Transverse colon (tissue), 4 donors: ENCODE data around the gene ARRB1. TPM values are rescaled to one million over a fixed set of nuclear protein-coding genes. Genes with fewer than 3 reads are reported as not detected.

Experiments used
- DNase-seq: peaks from one replicate; pipeline ENCODE4 v3.0.0-alpha.2; 2019
- H3K27ac ChIP-seq, 4 donors: fragments of 200-600 bp; sonication (generic); 2 replicates each; pipeline ENCODE4 v1.5.1; 2016 to 2018; ENCODE audit warnings: inconsistent platforms in 4 of 4
- H3K27me3 ChIP-seq: fragments of 200-600 bp; sonication (generic); 2 replicates; pipeline ENCODE4 v1.5.1; 2017; ENCODE audit warnings: inconsistent platforms
- H3K36me3 ChIP-seq, 4 donors: fragments of 200-600 bp; sonication (generic); 2 replicates each; pipeline ENCODE4 v1.5.1; 2017 to 2019; ENCODE audit warnings: inconsistent platforms in 4 of 4
- H3K4me1 ChIP-seq, 4 donors: fragments of 200-600 bp; sonication (generic); 2 replicates each; pipeline ENCODE4 v1.5.1; 2017 to 2020; ENCODE audit warnings: inconsistent platforms in 4 of 4
- H3K4me3 ChIP-seq, 4 donors: fragments of 200-600 bp; sonication (generic); 1 replicate in 1 of 4; 2 replicates in 3 of 4; pipeline versions ENCODE4 v1.5.1 to v1.6.1; 2017 to 2019; ENCODE audit warnings: inconsistent platforms in 4 of 4
- H3K9me3 ChIP-seq, 2 donors: fragments of 200-600 bp; sonication (generic); 2 replicates each; pipeline ENCODE4 v1.5.1; 2017 to 2019; ENCODE audit warnings: inconsistent platforms in 2 of 2
- CTCF ChIP-seq, 5 experiments: fragments of 200-600 bp in 3 of 5; fragments of 450-650 bp in 2 of 5; sonication (generic) in 3 of 5; IDR thresholded peaks; 1 replicate in 2 of 5; 2 replicates in 3 of 5; pipeline ENCODE4 v1.5.1; 2016 to 2017; ENCODE audit warnings: antibody characterized with exemption in 5 of 5, inconsistent platforms in 3 of 5, mild to moderate bottlenecking in 2 of 5, moderate library complexity in 1 of 5
- EP300 ChIP-seq: sonication (generic); formaldehyde crosslinking; IDR thresholded peaks from one replicate; pipeline ENCODE4 v1.6.1; 2017; ENCODE audit warnings: antibody characterized with exemption, low read depth
- POLR2A ChIP-seq: fragments of 450-650 bp; IDR thresholded peaks from one replicate; pipeline ENCODE4 v1.6.1; 2016; ENCODE audit warnings: antibody characterized with exemption, mild to moderate bottlenecking, moderate library complexity
- POLR2AphosphoS5 ChIP-seq, 3 donors: sonication (generic); formaldehyde crosslinking; IDR thresholded peaks; one replicate each; pipeline ENCODE4 v1.6.1; 2016; ENCODE audit warnings: antibody characterized with exemption in 3 of 3
- WGBS, 2 donors: methylation state at CpG; one replicate each; pipeline ENCODE4 v1.1.5; 2018; ENCODE audit warnings: low coverage in 1 of 2; 5-methylcytosine and 5-hydroxymethylcytosine counted together
- in situ Hi-C, 4 donors: fragments of 200-750 bp; cut with MboI; loops; one replicate each; pipeline versions ENCODE4 v1.15.0 to v1.15.1; 2017; ENCODE audit warnings: low sequenced_read_pairs in 3 of 4, low pct_ligation_motif_present in 1 of 4, low pct_unique_long_range_greater_than_20kb in 1 of 4
- intact Hi-C: fragments of 100-400 bp; cut with DNase I; formaldehyde crosslinking; loops from one replicate; pipeline ENCODE4 v1.15.1; 2023; ENCODE audit warnings: low total_unique reads
- small RNA-seq, 4 donors: library from RNA; depleted of rRNA; stranded (forward); fragments of <200 nt; gene quantifications; one replicate each; pipeline ENCODE3, GENCODE V24; 2016
- total RNA-seq, 4 donors: library from RNA; depleted of rRNA; stranded (reverse); fragments of >200 nt; gene quantifications; one replicate each; pipeline ENCODE4 v1.1.0, GENCODE V29; 2016

The ARRB1 gene
- total RNA-seq, 4 donors from 2014 or later: 55.7 to 88.2 (median 78.0) TPM

DNA sequence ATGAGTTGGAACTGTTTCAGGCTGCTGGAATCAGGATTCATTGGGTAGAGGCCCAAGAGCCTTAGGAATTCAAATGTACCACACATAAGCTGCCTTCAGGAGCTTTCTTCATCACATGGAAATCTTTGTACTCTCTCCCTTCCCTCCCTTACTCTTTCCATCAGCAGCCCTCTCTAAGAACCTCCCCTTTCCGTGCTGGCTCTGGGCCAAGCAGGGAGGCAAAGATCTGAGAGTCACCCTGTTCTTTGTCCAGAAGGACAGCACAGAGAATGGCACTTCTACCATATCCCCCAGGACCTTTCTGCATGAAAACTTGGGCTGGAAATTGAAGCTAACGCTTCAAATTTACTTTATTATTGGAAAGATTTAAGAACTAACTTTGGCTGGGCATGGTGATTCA, 131.6 kb downstream of the ARRB1 start:
- no peak for TF ChIP-seq POLR2AphosphoS5 (IDR thresholded peaks at IDR 0.05)
- TF ChIP-seq EP300: no peak
- no peak for TF ChIP-seq POLR2A
- TF ChIP-seq CTCF (IDR thresholded peaks at IDR 0.05): no peak
- Histone ChIP-seq H3K4me3 (no peak overlapping the region), H3K27ac (no peak overlapping the region), H3K9me3 (no peaks in the 10 kb centered on the region), H3K27me3 (no peaks in the 10 kb centered on the region), H3K36me3 (no peaks in the 10 kb centered on the region), H3K4me1 (no peaks in the 10 kb centered on the region)
- intact Hi-C loops (no loop called here), in situ Hi-C loops (no loop called here)
- DNase-seq: no peak
- 43 to 49% methylated on average over 2 of the region's 2 CpGs for WGBS, 2 donors

DNA sequence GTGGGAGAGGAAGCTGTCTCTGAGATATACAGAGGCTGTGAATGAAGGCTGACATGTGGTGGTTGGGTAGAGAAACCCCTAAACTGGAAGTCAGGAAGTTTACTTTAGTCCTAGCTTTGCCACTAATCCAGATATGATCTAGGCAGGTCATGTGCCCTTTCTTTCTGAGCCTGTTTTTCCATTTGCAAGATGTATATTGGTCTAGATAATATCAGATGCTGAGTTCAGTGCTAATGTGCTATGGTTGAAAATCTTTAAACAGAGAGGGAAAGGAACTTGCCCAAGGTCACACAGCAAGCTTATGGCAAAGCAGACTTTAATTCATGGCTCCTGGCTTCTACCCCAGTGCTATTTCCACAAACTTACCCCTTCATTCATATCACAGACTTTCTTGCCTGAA, 136.6 kb downstream of the ARRB1 start:
- H3K27ac ChIP-seq: no peak overlapping the region
- in situ Hi-C loops: loop anchor here in 1 of 4 donors (5.0 kb wide), 1 partner anchor 78 kb away; no protein-coding TSS in a partner anchor

GRCh38 chr11:75214411-75214821, 137.0 kb downstream of the ARRB1 start:
- no peak overlapping the region for H3K4me3 ChIP-seq
- H3K27me3 ChIP-seq: no peaks in the 10 kb centered on the region
- DNase-seq: peak; percentile 73
- WGBS, 2 donors: 1 to 3% methylated on average over 8 of the region's 8 CpGs
- H3K27ac ChIP-seq: no peak overlapping the region
- intact Hi-C loops: no loop called here
- no peaks in the 10 kb centered on the region for H3K9me3 ChIP-seq
- H3K4me1 ChIP-seq: no peaks in the 10 kb centered on the region
- no peaks in the 10 kb centered on the region for H3K36me3 ChIP-seq
- in situ Hi-C loops: loop anchor here in 1 of 4 donors (5.0 kb wide), 1 partner anchor 77 kb away; no protein-coding TSS in a partner anchor
- TF ChIP-seq CTCF (IDR thresholded peaks at IDR 0.05) (peak in 3 of 5 experiments; percentile 10 to 19 (median 18)), POLR2AphosphoS5 (IDR thresholded peaks at IDR 0.05) (no peak), POLR2A (no peak), EP300 (no peak)

More for the DNA sequence above, 136.6 kb downstream of the ARRB1 start:
- intact Hi-C loops: no loop called here
- H3K9me3 ChIP-seq: no peaks in the 10 kb centered on the region
- no peaks in the 10 kb centered on the region for H3K36me3 ChIP-seq
- no peaks in the 10 kb centered on the region for H3K27me3 ChIP-seq
- no peak overlapping the region for H3K4me3 ChIP-seq
- DNase-seq: no peak
- H3K4me1 ChIP-seq: no peaks in the 10 kb centered on the region
- TF ChIP-seq CTCF (IDR thresholded peaks at IDR 0.05) (no peak), POLR2AphosphoS5 (IDR thresholded peaks at IDR 0.05) (no peak), EP300 (no peak), POLR2A (no peak)

Small RNAs within 50 kb of the gene (small RNA-seq; reads per million reads assigned to genes)
- gene MIR326 (1.3 to 6.6 (median 5.4) reads per million in 4 donors), gene SNORD15A (0 reads per million in 4 donors)

Other genes starting within 250 kb of the ARRB1 start
- 100 to 1,000 TPM in 3 of 4 donors, 10 to 100 TPM in 1; 72.9 to 165 (median 111) TPM for gene SLCO2B1, start 200.6 kb downstream of the ARRB1 start, total RNA-seq
- 1 to 10 TPM in 1 of 4 donors, under 1 TPM in 1, not detected in 2; 0.40 to 3.7 TPM for gene TPBGL, start 110.9 kb downstream of the ARRB1 start, total RNA-seq
- gene RPS3, start 47.9 kb upstream of the ARRB1 start, total RNA-seq: 1,000 to 10,000 TPM in 1 of 4 donors, 100 to 1,000 TPM in 3; 492 to 1,045 (median 813) TPM
- gene KLHL35, start 81.5 kb upstream of the ARRB1 start, total RNA-seq: under 1 TPM in 2 of 4 donors, not detected in 2; 0.27 to 0.32 TPM
- gene GDPD5, start 174.3 kb upstream of the ARRB1 start, total RNA-seq: 10 to 100 TPM in 1 of 4 donors, 1 to 10 TPM in 2, not detected in 1; 3.7 to 10.1 (median 7.1) TPM
- 100 to 1,000 TPM in 1 of 4 donors, 10 to 100 TPM in 3; 34.8 to 169 (median 76.0) TPM for gene SERPINH1, start 210.6 kb upstream of the ARRB1 start, total RNA-seq